HUES64 (cell line): ENCODE measurements around the gene DRD4. TPM values are rescaled to one million over a fixed set of nuclear protein-coding genes. Genes with fewer than 3 reads are reported as not detected.

Source experiments
- H3K27ac ChIP-seq: 2 replicates; pipeline ENCODE4 v1.7.0; 2013; ENCODE audit warnings: low read depth, low read length, inconsistent platforms
- H3K27me3 ChIP-seq: 2 replicates; pipeline ENCODE4 v1.6.1; 2013; ENCODE audit warnings: mild to moderate bottlenecking, low read length; ENCODE audit not compliant: insufficient read depth
- H3K36me3 ChIP-seq: 2 replicates; pipeline ENCODE4 v1.6.1; 2013; ENCODE audit warnings: mild to moderate bottlenecking, low read length; ENCODE audit not compliant: insufficient read depth
- H3K4me1 ChIP-seq: 2 replicates; pipeline ENCODE4 v1.6.1; 2013; ENCODE audit warnings: mild to moderate bottlenecking, low read length, moderate library complexity; ENCODE audit not compliant: insufficient read depth
- H3K4me3 ChIP-seq: 2 replicates; pipeline ENCODE4 v1.5.1; 2013; ENCODE audit warnings: mild to moderate bottlenecking, low read length, moderate library complexity
- H3K9ac ChIP-seq: 2 replicates; pipeline ENCODE4 v1.6.1; 2013; ENCODE audit warnings: mild to moderate bottlenecking, low read depth, low read length
- H3K9me3 ChIP-seq: 2 replicates; pipeline ENCODE4 v1.6.1; 2013; ENCODE audit warnings: low read depth, low read length; ENCODE audit not compliant: insufficient read depth
- WGBS: fragments of 150-250, 120-280 bp; methylation state at CpG from one replicate; pipeline ENCODE4 v1.1.7; 2013; ENCODE audit warnings: missing lambda C conversion rate; 5-methylcytosine and 5-hydroxymethylcytosine counted together
- polyA plus RNA-seq, 2 experiments: library from polyadenylated mRNA; stranded (reverse); fragments of 50-300 nt; gene quantifications; one replicate each; pipeline ENCODE4 v1.2.3, GENCODE V29; 2013

DRD4 gene
- 2.0 TPM for polyA plus RNA-seq (2013, experiment 1 of 2)
- 2.2 TPM for polyA plus RNA-seq (2013, experiment 2 of 2)

- H3K4me3 ChIP-seq: peak within 1 kb of the TSS; percentile 57
- peaks cover 62% of the 10 kb centered on the region for H3K27me3 ChIP-seq
- H3K9me3 ChIP-seq: no peaks in the 10 kb centered on the region
- WGBS: 13% methylated on average over 100 of the region's 100 CpGs
- H3K27ac ChIP-seq: peak within 1 kb of the TSS; percentile 86; the same call in 1 of the 2 replicates
- no peaks in the 10 kb centered on the region for H3K36me3 ChIP-seq
- peaks cover 25% of the 10 kb centered on the region for H3K4me1 ChIP-seq
- H3K9ac ChIP-seq: peak within 1 kb of the TSS; percentile 77
These were observed at the start of gene DRD4 for GRCh38 chr11:636511-637332. DRD4 (plus strand) TSS chr11:637269; CDS start chr11:637305, 36 bp downstream.

GRCh38 chr11:587546-587945 is 49.5 kb upstream of the DRD4 start:
- Histone ChIP-seq H3K4me1 (no peaks in the 10 kb centered on the region), H3K4me3 (no peak overlapping the region), H3K9me3 (no peaks in the 10 kb centered on the region), H3K27ac (no peak overlapping the region), H3K36me3 (peaks cover 75% of the 10 kb centered on the region), H3K9ac (no peak overlapping the region), H3K27me3 (no peaks in the 10 kb centered on the region)
- 95% methylated on average over 7 of the region's 8 CpGs for WGBS

GRCh38 chr11:587978-588380 is 49.1 kb upstream of the DRD4 start:
- H3K36me3 ChIP-seq: peaks cover 75% of the 10 kb centered on the region
- no peaks in the 10 kb centered on the region for H3K9me3 ChIP-seq
- no peak overlapping the region for H3K4me3 ChIP-seq
- no peaks in the 10 kb centered on the region for H3K4me1 ChIP-seq
- H3K27ac ChIP-seq: no peak overlapping the region
- H3K9ac ChIP-seq: no peak overlapping the region
- H3K27me3 ChIP-seq: no peaks in the 10 kb centered on the region
- 95% methylated on average over 6 of the region's 6 CpGs for WGBS

- 95% methylated on average over 26 of the region's 26 CpGs for WGBS
- no peak overlapping the region for H3K27ac ChIP-seq
- H3K36me3 ChIP-seq: peaks cover 83% of the 10 kb centered on the region
These were observed 47.3 kb upstream of the DRD4 start for GRCh38 chr11:589798-590197.

GRCh38 chr11:590997-591396 is 46.1 kb upstream of the DRD4 start:
- H3K9ac ChIP-seq: no peak overlapping the region
- no peaks in the 10 kb centered on the region for H3K4me1 ChIP-seq
- WGBS: 91% methylated on average over 11 of the region's 11 CpGs
- H3K4me3 ChIP-seq: no peak overlapping the region
- H3K27ac ChIP-seq: no peak overlapping the region
- H3K27me3 ChIP-seq: no peaks in the 10 kb centered on the region
- peaks cover 94% of the 10 kb centered on the region for H3K36me3 ChIP-seq
- H3K9me3 ChIP-seq: no peaks in the 10 kb centered on the region

More at GRCh38 chr11:589798-590197, 47.3 kb upstream of the DRD4 start:
- Histone ChIP-seq H3K27me3 (no peaks in the 10 kb centered on the region), H3K4me1 (no peaks in the 10 kb centered on the region), H3K9ac (no peak overlapping the region), H3K4me3 (no peak overlapping the region), H3K9me3 (no peaks in the 10 kb centered on the region)

- WGBS: 96% methylated on average over 22 of the region's 22 CpGs
- H3K27me3 ChIP-seq: no peaks in the 10 kb centered on the region
- no peak overlapping the region for H3K4me3 ChIP-seq
- no peak overlapping the region for H3K9ac ChIP-seq
- H3K4me1 ChIP-seq: no peaks in the 10 kb centered on the region
- no peak overlapping the region for H3K27ac ChIP-seq
- H3K9me3 ChIP-seq: no peaks in the 10 kb centered on the region
- H3K36me3 ChIP-seq: peaks cover 93% of the 10 kb centered on the region
These were observed 44.6 kb upstream of the DRD4 start for GRCh38 chr11:592501-592900.

GRCh38 chr11:592918-593317 is 44.2 kb upstream of the DRD4 start:
- H3K27ac ChIP-seq: no peak overlapping the region
- H3K4me1 ChIP-seq: no peaks in the 10 kb centered on the region
- H3K4me3 ChIP-seq: no peak overlapping the region
- H3K9ac ChIP-seq: no peak overlapping the region
- H3K27me3 ChIP-seq: no peaks in the 10 kb centered on the region
- peaks cover 93% of the 10 kb centered on the region for H3K36me3 ChIP-seq
- 96% methylated on average over 10 of the region's 10 CpGs for WGBS
- no peaks in the 10 kb centered on the region for H3K9me3 ChIP-seq

- no peak overlapping the region for H3K27ac ChIP-seq
- H3K9me3 ChIP-seq: no peaks in the 10 kb centered on the region
- H3K4me1 ChIP-seq: no peaks in the 10 kb centered on the region
- no peaks in the 10 kb centered on the region for H3K27me3 ChIP-seq
- H3K36me3 ChIP-seq: peaks cover 94% of the 10 kb centered on the region
- no peak overlapping the region for H3K4me3 ChIP-seq
- no peak overlapping the region for H3K9ac ChIP-seq
- 94% methylated on average over 21 of the region's 21 CpGs for WGBS
These were observed 43.7 kb upstream of the DRD4 start for GRCh38 chr11:593347-593746.

- 95% methylated on average over 10 of the region's 10 CpGs for WGBS
- Histone ChIP-seq H3K27ac (no peak overlapping the region), H3K27me3 (no peaks in the 10 kb centered on the region), H3K4me3 (no peak overlapping the region), H3K36me3 (peaks cover 92% of the 10 kb centered on the region), H3K9me3 (no peaks in the 10 kb centered on the region), H3K9ac (no peak overlapping the region), H3K4me1 (no peaks in the 10 kb centered on the region)
These were observed 41.7 kb upstream of the DRD4 start for GRCh38 chr11:595400-595799.

- H3K36me3 ChIP-seq: peaks cover 89% of the 10 kb centered on the region
- H3K27ac ChIP-seq: no peak overlapping the region
- no peak overlapping the region for H3K4me3 ChIP-seq
- H3K27me3 ChIP-seq: no peaks in the 10 kb centered on the region
- H3K4me1 ChIP-seq: no peaks in the 10 kb centered on the region
- no peaks in the 10 kb centered on the region for H3K9me3 ChIP-seq
- H3K9ac ChIP-seq: no peak overlapping the region
- 95% methylated on average over 10 of the region's 10 CpGs for WGBS
These were observed 40.7 kb upstream of the DRD4 start for GRCh38 chr11:596374-596773.

- no peak overlapping the region for H3K9ac ChIP-seq
- no peaks in the 10 kb centered on the region for H3K9me3 ChIP-seq
- peaks cover 92% of the 10 kb centered on the region for H3K36me3 ChIP-seq
- H3K4me1 ChIP-seq: no peaks in the 10 kb centered on the region
- H3K27me3 ChIP-seq: no peaks in the 10 kb centered on the region
- 96% methylated on average over 29 of the region's 29 CpGs for WGBS
- no peak overlapping the region for H3K27ac ChIP-seq
- H3K4me3 ChIP-seq: no peak overlapping the region
These were observed 39.8 kb upstream of the DRD4 start for GRCh38 chr11:597166-597725.
